ENCODE data around the gene PRKG1. TPM values are rescaled to one million over a fixed set of nuclear protein-coding genes. Genes with fewer than 3 reads are reported as not detected.
A peak's percentile ranks its signal among the peaks of the same experiment; 100 is the strongest.

Gene PRKG1
- total and polyA plus RNA-seq, 2 donors (not counting 1 experiment from before 2014, with no cell fraction given), result 45.8 to 71.8 TPM

DNA sequence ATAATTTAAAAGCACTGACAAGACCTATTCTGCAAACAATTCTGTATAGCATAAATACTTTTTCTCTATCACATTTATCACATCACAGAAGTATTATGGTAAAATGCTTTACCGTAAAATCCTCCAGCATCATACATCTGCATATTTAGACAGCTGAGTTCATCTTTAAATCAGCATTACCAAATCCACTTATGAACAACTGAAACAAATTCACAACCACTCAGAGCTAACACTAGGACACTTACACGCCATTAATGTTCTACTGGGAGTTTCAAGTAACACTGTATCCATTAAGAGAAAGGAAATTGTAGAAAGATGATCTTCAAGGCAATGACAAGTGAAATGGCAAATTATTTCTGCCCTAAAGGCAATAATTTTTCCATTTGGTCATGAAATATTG, 1134.1 kb downstream of the PRKG1 start:
- no peak overlapping the region for H3K4me2 ChIP-seq (ENCODE audit: extremely low read depth, insufficient read depth, low read length)
- no peaks in the 10 kb centered on the region for H3K9me3 ChIP-seq (ENCODE audit: control insufficient read depth, insufficient read depth, low read depth, low read length)
- no peaks in the 10 kb centered on the region for H3K4me1 ChIP-seq (ENCODE audit: control insufficient read depth, extremely low read depth, insufficient read depth, low read length)
- H3K36me3 ChIP-seq (ENCODE audit: control insufficient read depth, insufficient read depth, low read length), result no peaks in the 10 kb centered on the region
- DNase-seq (ENCODE audit: low read depth in 2 of 2), result no peak
- no peaks in the 10 kb centered on the region for H3K27me3 ChIP-seq (ENCODE audit: control insufficient read depth, insufficient read depth, low read length)
- H3K9ac ChIP-seq (ENCODE audit: insufficient read depth, low read length), result no peak overlapping the region
- no peak overlapping the region for H3K27ac ChIP-seq (ENCODE audit: insufficient read depth, low read length)
- H4K20me1 ChIP-seq (ENCODE audit: control insufficient read depth, extremely low read depth, insufficient read depth, low read length), result no peaks in the 10 kb centered on the region
- H2AFZ ChIP-seq (ENCODE audit: low read length), result no peak overlapping the region
- TF ChIP-seq, protein P1, sequence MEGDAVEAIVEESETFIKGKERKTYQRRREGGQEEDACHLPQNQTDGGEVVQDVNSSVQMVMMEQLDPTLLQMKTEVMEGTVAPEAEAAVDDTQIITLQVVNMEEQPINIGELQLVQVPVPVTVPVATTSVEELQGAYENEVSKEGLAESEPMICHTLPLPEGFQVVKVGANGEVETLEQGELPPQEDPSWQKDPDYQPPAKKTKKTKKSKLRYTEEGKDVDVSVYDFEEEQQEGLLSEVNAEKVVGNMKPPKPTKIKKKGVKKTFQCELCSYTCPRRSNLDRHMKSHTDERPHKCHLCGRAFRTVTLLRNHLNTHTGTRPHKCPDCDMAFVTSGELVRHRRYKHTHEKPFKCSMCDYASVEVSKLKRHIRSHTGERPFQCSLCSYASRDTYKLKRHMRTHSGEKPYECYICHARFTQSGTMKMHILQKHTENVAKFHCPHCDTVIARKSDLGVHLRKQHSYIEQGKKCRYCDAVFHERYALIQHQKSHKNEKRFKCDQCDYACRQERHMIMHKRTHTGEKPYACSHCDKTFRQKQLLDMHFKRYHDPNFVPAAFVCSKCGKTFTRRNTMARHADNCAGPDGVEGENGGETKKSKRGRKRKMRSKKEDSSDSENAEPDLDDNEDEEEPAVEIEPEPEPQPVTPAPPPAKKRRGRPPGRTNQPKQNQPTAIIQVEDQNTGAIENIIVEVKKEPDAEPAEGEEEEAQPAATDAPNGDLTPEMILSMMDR (conservative IDR thresholded peaks at IDR 0.05 in 1 of 2, IDR thresholded peaks at IDR 0.05 in 1 of 2; ENCODE audit: low read depth in 1 of 2, low read length in 2 of 2), result no peak
- TF ChIP-seq EZH2 (IDR thresholded peaks at IDR 0.05; ENCODE audit: low read length, missing control alignments), result no peak
- no peak overlapping the region for H3K4me3 ChIP-seq (replicated peaks in 1 of 4; ENCODE audit: control extremely low read depth in 1 of 4, insufficient read depth in 1 of 4, low read depth in 3 of 4, low read length in 4 of 4)
- H3K79me2 ChIP-seq (ENCODE audit: control insufficient read depth, insufficient read depth, low read length), result no peaks in the 10 kb centered on the region

DNA sequence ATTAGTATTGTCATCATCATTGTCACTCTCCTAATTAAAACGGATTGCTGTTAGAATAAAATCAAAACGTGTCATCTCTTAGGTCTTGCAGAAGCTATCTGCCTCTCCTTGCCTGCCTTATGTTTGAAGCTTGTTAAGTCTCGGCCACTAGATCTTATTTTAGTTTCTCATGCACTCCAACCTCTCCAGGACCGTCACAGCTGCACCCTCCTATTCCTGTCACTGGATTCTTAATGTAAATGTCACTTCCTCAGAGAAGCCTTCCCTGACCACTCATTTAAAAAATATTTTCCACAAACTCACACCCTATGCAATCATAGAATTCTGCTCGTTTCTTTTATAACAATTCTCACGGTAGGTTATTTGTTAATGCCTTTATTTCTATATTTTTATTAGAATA, 1135.9 kb downstream of the PRKG1 start:
- no peak overlapping the region for H3K4me3 ChIP-seq (replicated peaks in 1 of 4; ENCODE audit: control extremely low read depth in 1 of 4, insufficient read depth in 1 of 4, low read depth in 3 of 4, low read length in 4 of 4)
- DNase-seq (ENCODE audit: low read depth in 2 of 2), result no peak

DNA sequence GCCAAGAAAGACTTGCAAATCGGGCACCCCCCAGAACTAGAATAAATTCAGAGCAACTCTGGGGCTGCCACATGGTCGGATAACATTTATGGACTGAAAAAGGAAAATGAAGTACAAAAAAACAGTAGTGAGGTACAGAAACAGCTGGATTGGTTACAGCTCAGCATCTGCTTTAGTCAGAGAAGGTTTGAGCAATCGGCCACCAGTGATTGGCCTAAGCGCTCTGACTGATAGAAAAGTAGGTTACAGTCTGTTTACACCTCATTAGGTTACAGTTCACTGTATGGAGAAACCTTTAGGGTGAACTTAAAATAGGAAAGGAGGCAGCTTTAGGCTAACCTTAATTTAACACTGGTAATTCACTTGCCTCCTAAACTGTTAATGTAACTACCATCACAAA, 1137.8 kb downstream of the PRKG1 start:
- no peak for TF ChIP-seq EZH2 (IDR thresholded peaks at IDR 0.05; ENCODE audit: low read length, missing control alignments)
- TF ChIP-seq, protein P1 (conservative IDR thresholded peaks at IDR 0.05 in 1 of 2, IDR thresholded peaks at IDR 0.05 in 1 of 2; ENCODE audit: low read depth in 1 of 2, low read length in 2 of 2), result no peak
- no peaks in the 10 kb centered on the region for H3K4me1 ChIP-seq (ENCODE audit: control insufficient read depth, extremely low read depth, insufficient read depth, low read length)
- peak in 1 of 2 donors; percentile 81 for DNase-seq (ENCODE audit: low read depth in 2 of 2)
- no peak overlapping the region for H3K4me3 ChIP-seq (replicated peaks in 1 of 4; ENCODE audit: control extremely low read depth in 1 of 4, insufficient read depth in 1 of 4, low read depth in 3 of 4, low read length in 4 of 4)
- no peak overlapping the region for H3K27ac ChIP-seq (ENCODE audit: insufficient read depth, low read length)
- H3K27me3 ChIP-seq (ENCODE audit: control insufficient read depth, insufficient read depth, low read length), result no peaks in the 10 kb centered on the region
- H4K20me1 ChIP-seq (ENCODE audit: control insufficient read depth, extremely low read depth, insufficient read depth, low read length), result no peaks in the 10 kb centered on the region
- H2AFZ ChIP-seq (ENCODE audit: low read length), result no peak overlapping the region
- no peaks in the 10 kb centered on the region for H3K9me3 ChIP-seq (ENCODE audit: control insufficient read depth, insufficient read depth, low read depth, low read length)
- no peak overlapping the region for H3K9ac ChIP-seq (ENCODE audit: insufficient read depth, low read length)
- H3K4me2 ChIP-seq (ENCODE audit: extremely low read depth, insufficient read depth, low read length), result no peak overlapping the region
- no peaks in the 10 kb centered on the region for H3K79me2 ChIP-seq (ENCODE audit: control insufficient read depth, insufficient read depth, low read length)
- H3K36me3 ChIP-seq (ENCODE audit: control insufficient read depth, insufficient read depth, low read length), result no peaks in the 10 kb centered on the region

More for the DNA sequence above, 1135.9 kb downstream of the PRKG1 start:
- H4K20me1 ChIP-seq (ENCODE audit: control insufficient read depth, extremely low read depth, insufficient read depth, low read length), result no peaks in the 10 kb centered on the region
- TF ChIP-seq EZH2 (IDR thresholded peaks at IDR 0.05; ENCODE audit: low read length, missing control alignments), result no peak
- TF ChIP-seq, protein P1 (conservative IDR thresholded peaks at IDR 0.05 in 1 of 2, IDR thresholded peaks at IDR 0.05 in 1 of 2; ENCODE audit: low read depth in 1 of 2, low read length in 2 of 2), result no peak
- no peak overlapping the region for H3K27ac ChIP-seq (ENCODE audit: insufficient read depth, low read length)
- H2AFZ ChIP-seq (ENCODE audit: low read length), result no peak overlapping the region
- no peaks in the 10 kb centered on the region for H3K79me2 ChIP-seq (ENCODE audit: control insufficient read depth, insufficient read depth, low read length)
- H3K36me3 ChIP-seq (ENCODE audit: control insufficient read depth, insufficient read depth, low read length), result no peaks in the 10 kb centered on the region
- no peaks in the 10 kb centered on the region for H3K9me3 ChIP-seq (ENCODE audit: control insufficient read depth, insufficient read depth, low read depth, low read length)
- H3K9ac ChIP-seq (ENCODE audit: insufficient read depth, low read length), result no peak overlapping the region
- no peak overlapping the region for H3K4me2 ChIP-seq (ENCODE audit: extremely low read depth, insufficient read depth, low read length)
- H3K27me3 ChIP-seq (ENCODE audit: control insufficient read depth, insufficient read depth, low read length), result no peaks in the 10 kb centered on the region
- no peaks in the 10 kb centered on the region for H3K4me1 ChIP-seq (ENCODE audit: control insufficient read depth, extremely low read depth, insufficient read depth, low read length)
